Measurements from ENCODE around the gene KPNA2.

DNA sequence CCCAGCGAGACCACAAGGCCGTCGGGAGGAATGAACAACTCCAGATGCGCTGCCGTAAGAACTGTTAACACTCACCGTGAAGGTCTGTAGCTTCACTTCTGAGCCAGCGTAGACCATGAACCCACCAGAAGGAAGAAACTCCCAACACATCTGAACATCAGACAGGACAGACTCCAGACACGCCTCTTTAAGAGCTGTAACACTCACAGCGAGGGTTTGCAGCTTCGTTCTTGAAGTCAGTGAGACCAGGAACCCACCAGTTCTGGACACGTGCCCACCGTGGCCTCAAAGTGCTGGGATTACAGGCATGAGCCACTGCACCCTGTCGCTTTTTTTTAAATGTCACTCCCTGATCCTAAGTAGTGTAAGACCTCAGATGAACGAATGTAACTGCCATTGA lies 17.3 kb downstream of the KPNA2 start:
- TF ChIP-seq POLR2AphosphoS5 (IDR thresholded peaks at IDR 0.05; ENCODE audit: low read depth, low read length) (no peak), POLR2A (IDR thresholded peaks at IDR 0.05; ENCODE audit: low read depth, low read length) (no peak)
